Hepatocyte (in vitro differentiated cells): ENCODE measurements around the gene OR2Y1.

ENCODE experiments used
- CTCF ChIP-seq: fragments of 200-600 bp; sonication (generic); IDR thresholded peaks from 2 replicates; pipeline ENCODE4 v1.5.1; 2016; ENCODE audit warnings: antibody characterized with exemption, mild to moderate bottlenecking; ENCODE audit not compliant: poor library complexity
- EZH2 ChIP-seq: fragments of 200-600 bp; sonication (generic); IDR thresholded peaks from 2 replicates; pipeline ENCODE4 v1.6.1; 2016; ENCODE audit warnings: antibody characterized with exemption, mild to moderate bottlenecking, borderline replicate concordance
- EZH2phosphoT487 ChIP-seq: fragments of 200-600 bp; sonication (generic); IDR thresholded peaks from one replicate; pipeline ENCODE4 v1.6.1; 2018; ENCODE audit warnings: antibody characterized with exemption, mild to moderate bottlenecking, low read depth, moderate library complexity; ENCODE audit not compliant: unreplicated experiment, severe bottlenecking

DNA sequence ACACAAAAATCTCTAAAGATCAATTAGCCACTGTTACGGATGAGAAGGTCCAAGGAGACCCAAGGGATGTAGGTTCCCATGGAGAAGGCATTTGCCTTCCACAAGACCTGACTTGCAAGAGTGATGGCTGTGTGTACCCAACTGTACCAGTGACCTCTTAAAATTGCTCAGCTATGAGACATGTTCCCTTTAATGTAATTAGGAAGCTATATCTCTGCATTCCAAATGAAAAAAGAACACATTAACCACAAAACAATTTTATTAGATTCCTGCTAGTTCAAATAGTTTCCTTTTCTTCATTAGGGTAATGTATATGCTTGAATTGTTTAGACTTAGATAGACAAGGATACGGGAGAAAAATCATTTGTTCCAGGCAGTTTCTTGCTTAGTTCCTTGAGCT, 3.3 kb downstream of the OR2Y1 start:
- no peak for TF ChIP-seq CTCF
- TF ChIP-seq EZH2phosphoT487, result no peak
- TF ChIP-seq EZH2, result no peak
